Measurements from ENCODE around the gene IGF2BP2. TPM values are rescaled to one million over a fixed set of nuclear protein-coding genes. Genes with fewer than 3 reads are reported as not detected.

The IGF2BP2 gene
- total and polyA plus RNA-seq, 2 of the 8 experiments (the other 6 are each of a cell fraction or from before 2014, with no cell fraction given), result 7.4 to 121 TPM

- H3K14ac ChIP-seq (ENCODE audit: insufficient read length), result no peak overlapping the region
- H2BK20ac ChIP-seq (ENCODE audit: low read length), result no peak overlapping the region
- H3K4ac ChIP-seq (replicated peaks; ENCODE audit: insufficient read length, low read depth, low read length), result no peak overlapping the region
- H2AFZ ChIP-seq (ENCODE audit: low read length), result no peak overlapping the region
- no peak overlapping the region for H3K4me3 ChIP-seq (ENCODE audit: extremely low read depth in 1 of 4, insufficient read depth in 2 of 4, low read depth in 3 of 4, low read length in 4 of 4)
- FAIRE-seq (no peak), DNase-seq (ENCODE audit: low read depth in 1 of 2, low spot score in 2 of 2) (no peak)
- H2BK15ac ChIP-seq (ENCODE audit: low read length), result no peak overlapping the region
- peak overlapping the region; percentile 16; the same call in 1 of the 2 replicates for H2BK5ac ChIP-seq (ENCODE audit: low read depth, low read length)
- no peak overlapping the region for H3K56ac ChIP-seq (replicated peaks; ENCODE audit: insufficient read length, low read depth, low read length)
- H3K4me1 ChIP-seq (replicated peaks in 1 of 4; ENCODE audit: control insufficient read depth in 3 of 4, insufficient read depth in 4 of 4, low read length in 3 of 4), result peaks cover 0 to 37% (median 29%) of the 10 kb centered on the region in 4 experiments; a peak in 6 of 7 replicates
- no peak overlapping the region for H4K5ac ChIP-seq (ENCODE audit: insufficient read length, low read depth, low read length)
- H4K20me1 ChIP-seq (replicated peaks in 1 of 2; ENCODE audit: control insufficient read depth in 1 of 2, insufficient read depth in 2 of 2, low read length in 2 of 2), result peaks cover 0 to 16% of the 10 kb centered on the region in 2 experiments
- no peak overlapping the region for H2BK120ac ChIP-seq (replicated peaks; ENCODE audit: low read depth, low read length)
- POLR2A ChIA-PET (ENCODE audit: partially characterized antibody), result no interaction called here
- H3K36me3 ChIP-seq (ENCODE audit: control insufficient read depth in 2 of 4, insufficient read depth in 4 of 4, low read length in 3 of 4), result no peaks in the 10 kb centered on the region
- H3K27ac ChIP-seq (ENCODE audit: low read depth, low read length), result no peak overlapping the region
- no peaks in the 10 kb centered on the region for H3K27me3 ChIP-seq (replicated peaks in 1 of 4; ENCODE audit: control insufficient read depth in 3 of 4, extremely low read depth in 1 of 4, insufficient read depth in 3 of 4, low read length in 3 of 4)
- H2BK12ac ChIP-seq (ENCODE audit: low read depth, low read length), result no peak overlapping the region
- WGBS, 2 experiments (ENCODE audit: extremely low coverage in 1 of 2, insufficient coverage in 1 of 2, insufficient read length in 1 of 2, insufficient replicate concordance in 2 of 2, low coverage in 1 of 2, low lambda C conversion rate in 2 of 2, missing lambda C conversion rate in 1 of 2), result 95% methylated on average over 3 of the region's 3 CpGs; no CpG with 5 or more reads in 1 of the 2 experiments
- H3K79me1 ChIP-seq (ENCODE audit: low read depth, low read length), result peaks cover 11% of the 10 kb centered on the region; the same call in 1 of the 2 replicates
- no peak overlapping the region; a peak in 1 of 7 replicates for H3K9ac ChIP-seq (replicated peaks in 1 of 4; ENCODE audit: extremely low read depth in 1 of 4, low read depth in 3 of 4, low read length in 3 of 4)
- no peak overlapping the region for H3K23ac ChIP-seq (ENCODE audit: insufficient read length)
- no peaks in the 10 kb centered on the region for H3K23me2 ChIP-seq (ENCODE audit: low read depth, low read length)
- no peak overlapping the region; the same call in 1 of the 2 replicates for H3K18ac ChIP-seq (ENCODE audit: extremely low read depth, low read length)
- no peaks in the 10 kb centered on the region for H3K9me3 ChIP-seq (ENCODE audit: insufficient read depth in 2 of 2, low read depth in 1 of 2, low read length in 1 of 2)
- H3K4me2 ChIP-seq (ENCODE audit: insufficient read depth in 1 of 2, low read depth in 2 of 2, low read length in 2 of 2), result 0 out of 4 replicates have a peak overlapping the region, but pooled peaks of 1 of the 2 experiments have one; percentile 21
- peak overlapping the region; percentile 7; the same call in 1 of the 2 replicates for H2AK5ac ChIP-seq (ENCODE audit: low read depth, low read length)
- no peak overlapping the region for H4K8ac ChIP-seq (ENCODE audit: extremely low read depth, insufficient read depth, low read length)
- CTCF ChIA-PET (ENCODE audit: partially characterized antibody), result interaction anchor here (1.6 to 1.7 kb wide), 2 partner anchors 11 to 60 kb away, joined by 3 to 7 read pairs; no protein-coding TSS in a partner anchor
- no peak overlapping the region for H4K91ac ChIP-seq (replicated peaks; ENCODE audit: insufficient read length, low read length)
- H3K79me2 ChIP-seq (ENCODE audit: control insufficient read depth in 1 of 2, insufficient read depth in 2 of 2, low read length in 2 of 2), result peaks cover 28 to 99% of the 10 kb centered on the region in 2 experiments
- no peak for TF ChIP-seq RAD21 (IDR thresholded peaks at IDR 0.05 in 1 of 2, conservative IDR thresholded peaks at IDR 0.05 in 1 of 2; ENCODE audit: low read depth in 2 of 2, low read length in 2 of 2)
- TF ChIP-seq RXRA (IDR thresholded peaks at IDR 0.05; ENCODE audit: insufficient read depth, low read depth, low read length), result no peak
- TF ChIP-seq SIRT6 (IDR thresholded peaks at IDR 0.05; ENCODE audit: low read length), result no peak
- TF ChIP-seq KDM4A (IDR thresholded peaks at IDR 0.05; ENCODE audit: low read depth, low read length, severe bottlenecking), result no peak
- TF ChIP-seq, protein P1, sequence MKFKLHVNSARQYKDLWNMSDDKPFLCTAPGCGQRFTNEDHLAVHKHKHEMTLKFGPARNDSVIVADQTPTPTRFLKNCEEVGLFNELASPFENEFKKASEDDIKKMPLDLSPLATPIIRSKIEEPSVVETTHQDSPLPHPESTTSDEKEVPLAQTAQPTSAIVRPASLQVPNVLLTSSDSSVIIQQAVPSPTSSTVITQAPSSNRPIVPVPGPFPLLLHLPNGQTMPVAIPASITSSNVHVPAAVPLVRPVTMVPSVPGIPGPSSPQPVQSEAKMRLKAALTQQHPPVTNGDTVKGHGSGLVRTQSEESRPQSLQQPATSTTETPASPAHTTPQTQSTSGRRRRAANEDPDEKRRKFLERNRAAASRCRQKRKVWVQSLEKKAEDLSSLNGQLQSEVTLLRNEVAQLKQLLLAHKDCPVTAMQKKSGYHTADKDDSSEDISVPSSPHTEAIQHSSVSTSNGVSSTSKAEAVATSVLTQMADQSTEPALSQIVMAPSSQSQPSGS (IDR thresholded peaks at IDR 0.05; ENCODE audit: low read length), result no peak
- TF ChIP-seq POLR2A (IDR thresholded peaks at IDR 0.05; ENCODE audit: control extremely low read depth in 1 of 2, low read depth in 2 of 2, low read length in 2 of 2), result no peak
- no peak for TF ChIP-seq TAF7 (optimal IDR thresholded peaks at IDR 0.05; ENCODE audit: borderline replicate concordance, low read depth, low read length)
- TF ChIP-seq, protein P2, sequence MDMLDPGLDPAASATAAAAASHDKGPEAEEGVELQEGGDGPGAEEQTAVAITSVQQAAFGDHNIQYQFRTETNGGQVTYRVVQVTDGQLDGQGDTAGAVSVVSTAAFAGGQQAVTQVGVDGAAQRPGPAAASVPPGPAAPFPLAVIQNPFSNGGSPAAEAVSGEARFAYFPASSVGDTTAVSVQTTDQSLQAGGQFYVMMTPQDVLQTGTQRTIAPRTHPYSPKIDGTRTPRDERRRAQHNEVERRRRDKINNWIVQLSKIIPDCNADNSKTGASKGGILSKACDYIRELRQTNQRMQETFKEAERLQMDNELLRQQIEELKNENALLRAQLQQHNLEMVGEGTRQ (IDR thresholded peaks at IDR 0.05; ENCODE audit: low read length), result no peak
- TF ChIP-seq POLR2AphosphoS5 (IDR thresholded peaks at IDR 0.05; ENCODE audit: low read depth, low read length), result no peak
- no peak for TF ChIP-seq CREB1 (IDR thresholded peaks at IDR 0.05)
- no peak for TF ChIP-seq NANOG (IDR thresholded peaks at IDR 0.05; ENCODE audit: insufficient read depth, low read depth, low read length, poor library complexity, severe bottlenecking)
These were observed 31.9 kb downstream of the IGF2BP2 start for GRCh38 chr3:185792955-185793354.

Measured in H1 (cell line).